HepG2 (cell line): Measurements from ENCODE around the gene PLK3. TPM values are rescaled to one million over a fixed set of nuclear protein-coding genes. Genes with fewer than 3 reads are reported as not detected.

Experiments used
- CEBPG ChIP-seq: IDR thresholded peaks from 2 replicates; pipeline ENCODE4 v1.6.1; 2016
- HNRNPLL ChIP-seq: fragments of 200-400 bp; formaldehyde crosslinking; IDR thresholded peaks from 2 replicates; pipeline ENCODE4 v1.6.1; 2017; ENCODE audit warnings: mild to moderate bottlenecking, low read depth, low read length; ENCODE audit not compliant: poor library complexity, severe bottlenecking
- IKZF4 ChIP-seq: sonication (generic); formaldehyde crosslinking; IDR thresholded peaks from 2 replicates; pipeline ENCODE4 v1.5.1; 2020; ENCODE audit warnings: borderline replicate concordance, mild to moderate bottlenecking, low read depth, missing genetic modification reagents; ENCODE audit errors: not compliant biosample characterization
- REPIN1 ChIP-seq: sonication (generic); formaldehyde crosslinking; IDR thresholded peaks from 2 replicates; pipeline ENCODE4 v1.8.0; 2022; ENCODE audit warnings: missing genetic modification reagents, low read depth, mild to moderate bottlenecking, borderline replicate concordance
- SMARCC2 ChIP-seq: fragments of 450-650 bp; IDR thresholded peaks from 2 replicates; pipeline ENCODE4 v1.6.1; 2017; ENCODE audit warnings: antibody characterized with exemption, mild to moderate bottlenecking
- XRCC5 ChIP-seq: fragments of 200-400 bp; formaldehyde crosslinking; optimal IDR thresholded peaks from 2 replicates; pipeline ENCODE3; 2017; ENCODE audit warnings: mild to moderate bottlenecking, low read length
- ZBTB2 ChIP-seq: sonication (generic); formaldehyde crosslinking; IDR thresholded peaks from 2 replicates; pipeline ENCODE4 v1.8.0; 2022; ENCODE audit warnings: low read depth, missing genetic modification reagents
- ZNF18 ChIP-seq: sonication (generic); formaldehyde crosslinking; IDR thresholded peaks from 2 replicates; pipeline ENCODE4 v1.8.0; 2022; ENCODE audit warnings: mild to moderate bottlenecking, missing genetic modification reagents; ENCODE audit not compliant: insufficient replicate concordance
- ZNF30 ChIP-seq: sonication (generic); formaldehyde crosslinking; IDR thresholded peaks from 2 replicates; pipeline ENCODE4 v1.5.0; 2020; ENCODE audit warnings: mild to moderate bottlenecking, missing genetic modification reagents
- polyA plus RNA-seq, 8 experiments: library from polyadenylated mRNA; depleted of rRNA in 3 of 8; stranded (reverse) in 7 of 8; unstranded in 1 of 8; fragments of >200 nt; fragmentation: Illumina TruSeq in 4 of 8; extraction: Trizol in 4 of 8; gene quantifications; 2 replicates each; pipeline versions ENCODE4 v1.2.1 to v1.2.3, GENCODE V29; 2011 to 2016; ENCODE audit warnings: low read depth in 4 of 8, missing spikeins in 1 of 8, mixed read lengths in 1 of 8; ENCODE audit not compliant: insufficient read depth in 1 of 8
- total RNA-seq, 5 experiments: library from RNA; depleted of rRNA; stranded (reverse); fragments of >200 nt; fragmentation: Illumina TruSeq; extraction: Trizol; gene quantifications; 2 replicates each; pipeline ENCODE4 v1.2.3, GENCODE V29; 2016; ENCODE audit warnings: low read depth in 1 of 5
- TF ChIP-seq, protein P1 (sequence below): IDR thresholded peaks from 2 replicates; pipeline ENCODE4 v1.6.1; 2016
- TF ChIP-seq, protein P2 (sequence below): sonication (generic); formaldehyde crosslinking; IDR thresholded peaks from 2 replicates; pipeline ENCODE4 v1.5.1; 2020; ENCODE audit warnings: mild to moderate bottlenecking, missing genetic modification reagents, moderate library complexity
- TF ChIP-seq, protein P3 (sequence below): sonication (generic); formaldehyde crosslinking; IDR thresholded peaks from 2 replicates; pipeline ENCODE4 v1.8.0; 2022; ENCODE audit warnings: mild to moderate bottlenecking, missing genetic modification reagents, moderate library complexity
- TF ChIP-seq, protein P4 (sequence below): sonication (generic); formaldehyde crosslinking; IDR thresholded peaks from 2 replicates; pipeline ENCODE4 v1.4.0; 2020; ENCODE audit warnings: missing genetic modification reagents

Gene PLK3
- total and polyA plus RNA-seq, 2 of the 13 experiments (the other 11 are each of a cell fraction or from before 2014, with no cell fraction given) = 9.8 to 16.9 TPM

DNA sequence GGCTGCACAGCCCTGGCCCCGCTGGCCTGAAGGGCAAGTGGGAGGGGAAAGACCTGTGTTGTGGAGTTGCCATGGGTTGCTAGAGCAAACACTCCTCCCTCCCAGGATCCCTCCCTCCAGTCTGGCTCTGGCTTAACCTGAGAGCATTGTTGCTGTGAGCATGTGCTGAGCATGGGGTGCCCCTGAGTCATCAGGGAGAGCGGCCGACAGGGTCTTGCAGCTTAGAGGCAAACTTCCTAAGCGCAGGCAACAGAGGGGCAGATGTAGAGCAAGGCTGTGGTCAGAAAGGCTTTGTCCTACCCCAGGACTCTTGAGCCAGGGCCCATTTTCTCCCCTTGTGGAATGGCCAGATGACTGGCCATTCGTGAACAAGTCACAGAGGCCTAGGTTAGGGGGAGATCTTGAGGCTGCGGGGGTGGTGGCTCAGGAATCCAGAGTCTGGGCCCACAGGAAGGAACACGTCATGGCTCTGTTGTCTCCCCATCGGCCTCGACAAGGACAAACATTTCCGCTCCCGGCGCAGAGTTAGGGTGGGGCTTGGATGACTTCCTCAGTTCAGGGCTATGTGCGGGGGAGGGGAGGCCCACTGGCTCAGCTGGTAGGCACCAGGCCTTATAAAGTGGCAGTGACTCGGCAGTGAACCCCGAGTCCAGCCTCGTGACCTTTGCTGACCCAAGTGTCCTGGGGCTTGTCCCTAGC lies 7.3 kb downstream of the PLK3 start (continued):
- TF ChIP-seq, protein P1, sequence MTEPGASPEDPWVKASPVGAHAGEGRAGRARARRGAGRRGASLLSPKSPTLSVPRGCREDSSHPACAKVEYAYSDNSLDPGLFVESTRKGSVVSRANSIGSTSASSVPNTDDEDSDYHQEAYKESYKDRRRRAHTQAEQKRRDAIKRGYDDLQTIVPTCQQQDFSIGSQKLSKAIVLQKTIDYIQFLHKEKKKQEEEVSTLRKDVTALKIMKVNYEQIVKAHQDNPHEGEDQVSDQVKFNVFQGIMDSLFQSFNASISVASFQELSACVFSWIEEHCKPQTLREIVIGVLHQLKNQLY (CRISPR knock-in tag) = peak; percentile 86
- peak; percentile 51 for TF ChIP-seq ZNF18 (CRISPR knock-in tag)
- TF ChIP-seq ZNF30 (CRISPR knock-in tag) = peak; percentile 41; the same call in 1 of the 2 replicates
- peak; percentile 56; the same call in 1 of the 2 replicates for TF ChIP-seq CEBPG (CRISPR knock-in tag)
- TF ChIP-seq, protein P2, sequence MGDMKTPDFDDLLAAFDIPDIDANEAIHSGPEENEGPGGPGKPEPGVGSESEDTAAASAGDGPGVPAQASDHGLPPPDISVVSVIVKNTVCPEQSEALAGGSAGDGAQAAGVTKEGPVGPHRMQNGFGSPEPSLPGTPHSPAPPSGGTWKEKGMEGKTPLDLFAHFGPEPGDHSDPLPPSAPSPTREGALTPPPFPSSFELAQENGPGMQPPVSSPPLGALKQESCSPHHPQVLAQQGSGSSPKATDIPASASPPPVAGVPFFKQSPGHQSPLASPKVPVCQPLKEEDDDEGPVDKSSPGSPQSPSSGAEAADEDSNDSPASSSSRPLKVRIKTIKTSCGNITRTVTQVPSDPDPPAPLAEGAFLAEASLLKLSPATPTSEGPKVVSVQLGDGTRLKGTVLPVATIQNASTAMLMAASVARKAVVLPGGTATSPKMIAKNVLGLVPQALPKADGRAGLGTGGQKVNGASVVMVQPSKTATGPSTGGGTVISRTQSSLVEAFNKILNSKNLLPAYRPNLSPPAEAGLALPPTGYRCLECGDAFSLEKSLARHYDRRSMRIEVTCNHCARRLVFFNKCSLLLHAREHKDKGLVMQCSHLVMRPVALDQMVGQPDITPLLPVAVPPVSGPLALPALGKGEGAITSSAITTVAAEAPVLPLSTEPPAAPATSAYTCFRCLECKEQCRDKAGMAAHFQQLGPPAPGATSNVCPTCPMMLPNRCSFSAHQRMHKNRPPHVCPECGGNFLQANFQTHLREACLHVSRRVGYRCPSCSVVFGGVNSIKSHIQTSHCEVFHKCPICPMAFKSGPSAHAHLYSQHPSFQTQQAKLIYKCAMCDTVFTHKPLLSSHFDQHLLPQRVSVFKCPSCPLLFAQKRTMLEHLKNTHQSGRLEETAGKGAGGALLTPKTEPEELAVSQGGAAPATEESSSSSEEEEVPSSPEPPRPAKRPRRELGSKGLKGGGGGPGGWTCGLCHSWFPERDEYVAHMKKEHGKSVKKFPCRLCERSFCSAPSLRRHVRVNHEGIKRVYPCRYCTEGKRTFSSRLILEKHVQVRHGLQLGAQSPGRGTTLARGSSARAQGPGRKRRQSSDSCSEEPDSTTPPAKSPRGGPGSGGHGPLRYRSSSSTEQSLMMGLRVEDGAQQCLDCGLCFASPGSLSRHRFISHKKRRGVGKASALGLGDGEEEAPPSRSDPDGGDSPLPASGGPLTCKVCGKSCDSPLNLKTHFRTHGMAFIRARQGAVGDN (CRISPR knock-in tag) = peak; percentile 100
- TF ChIP-seq IKZF4 = no peak
- TF ChIP-seq HNRNPLL = peak; percentile 94
- TF ChIP-seq, protein P3, sequence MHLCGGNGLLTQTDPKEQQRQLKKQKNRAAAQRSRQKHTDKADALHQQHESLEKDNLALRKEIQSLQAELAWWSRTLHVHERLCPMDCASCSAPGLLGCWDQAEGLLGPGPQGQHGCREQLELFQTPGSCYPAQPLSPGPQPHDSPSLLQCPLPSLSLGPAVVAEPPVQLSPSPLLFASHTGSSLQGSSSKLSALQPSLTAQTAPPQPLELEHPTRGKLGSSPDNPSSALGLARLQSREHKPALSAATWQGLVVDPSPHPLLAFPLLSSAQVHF = no peak
- TF ChIP-seq REPIN1 = peak; percentile 72
- TF ChIP-seq, protein P4, sequence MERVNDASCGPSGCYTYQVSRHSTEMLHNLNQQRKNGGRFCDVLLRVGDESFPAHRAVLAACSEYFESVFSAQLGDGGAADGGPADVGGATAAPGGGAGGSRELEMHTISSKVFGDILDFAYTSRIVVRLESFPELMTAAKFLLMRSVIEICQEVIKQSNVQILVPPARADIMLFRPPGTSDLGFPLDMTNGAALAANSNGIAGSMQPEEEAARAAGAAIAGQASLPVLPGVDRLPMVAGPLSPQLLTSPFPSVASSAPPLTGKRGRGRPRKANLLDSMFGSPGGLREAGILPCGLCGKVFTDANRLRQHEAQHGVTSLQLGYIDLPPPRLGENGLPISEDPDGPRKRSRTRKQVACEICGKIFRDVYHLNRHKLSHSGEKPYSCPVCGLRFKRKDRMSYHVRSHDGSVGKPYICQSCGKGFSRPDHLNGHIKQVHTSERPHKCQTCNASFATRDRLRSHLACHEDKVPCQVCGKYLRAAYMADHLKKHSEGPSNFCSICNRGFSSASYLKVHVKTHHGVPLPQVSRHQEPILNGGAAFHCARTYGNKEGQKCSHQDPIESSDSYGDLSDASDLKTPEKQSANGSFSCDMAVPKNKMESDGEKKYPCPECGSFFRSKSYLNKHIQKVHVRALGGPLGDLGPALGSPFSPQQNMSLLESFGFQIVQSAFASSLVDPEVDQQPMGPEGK (CRISPR knock-in tag) = no peak
- no peak for TF ChIP-seq ZBTB2 (CRISPR knock-in tag)
- peak; percentile 82 for TF ChIP-seq XRCC5
- 0 out of 2 replicates have a peak, but pooled peaks have one; percentile 7 for TF ChIP-seq SMARCC2
